Small intestine (tissue), 7 donors: ENCODE results near the gene CEP104. TPM values are rescaled to one million over a fixed set of nuclear protein-coding genes. Genes with fewer than 3 reads are reported as not detected.

ENCODE experiments used
- DNase-seq, 2 donors: peaks; one replicate each; pipeline versions ENCODE4 v3.0.0 to v3.0.0-alpha.2; 2013
- FAIRE-seq: peaks from 2 replicates; lab custom pipeline; 2012; peaks lifted over from hg19 to GRCh38; lab: Jason Lieb, UNC
- H3K27ac ChIP-seq, 3 donors: one replicate each; pipeline ENCODE4 v1.5.1; 2013; ENCODE audit warnings: low read length in 2 of 3, mild to moderate bottlenecking in 2 of 3, control low read depth in 1 of 3, inconsistent platforms in 1 of 3, low read depth in 1 of 3, moderate library complexity in 1 of 3
- H3K27me3 ChIP-seq, 3 donors: one replicate each; pipeline ENCODE4 v1.6.1; 2013; ENCODE audit warnings: low read length in 3 of 3, inconsistent platforms in 1 of 3; ENCODE audit not compliant: control insufficient read depth in 3 of 3, insufficient read depth in 3 of 3
- H3K36me3 ChIP-seq, 3 donors: one replicate each; pipeline ENCODE4 v1.6.1; 2013; ENCODE audit warnings: low read length in 3 of 3, inconsistent platforms in 1 of 3, low read depth in 1 of 3, mild to moderate bottlenecking in 1 of 3, moderate library complexity in 1 of 3; ENCODE audit not compliant: control insufficient read depth in 3 of 3, insufficient read depth in 2 of 3
- H3K4me1 ChIP-seq, 3 donors: one replicate each; pipeline ENCODE4 v1.6.1; 2013; ENCODE audit warnings: low read length in 2 of 3, inconsistent platforms in 1 of 3, low read depth in 1 of 3, mild to moderate bottlenecking in 1 of 3, moderate library complexity in 1 of 3; ENCODE audit not compliant: control insufficient read depth in 3 of 3, insufficient read depth in 2 of 3
- H3K4me3 ChIP-seq, 3 donors: one replicate each; pipeline ENCODE4 v1.5.1; 2013; ENCODE audit warnings: low read length in 3 of 3, control low read depth in 1 of 3, inconsistent platforms in 1 of 3, low read depth in 1 of 3, mild to moderate bottlenecking in 1 of 3, moderate library complexity in 1 of 3
- H3K9me3 ChIP-seq, 2 donors: one replicate each; pipeline ENCODE4 v1.6.1; 2013; ENCODE audit warnings: low read depth in 1 of 2, low read length in 1 of 2; ENCODE audit not compliant: control insufficient read depth in 2 of 2, insufficient read depth in 1 of 2
- WGBS, 3 donors: extraction: QIAGEN DNeasy Blood & Tissue Kit; methylation state at CpG; one replicate each; pipeline ENCODE4 v1.1.7; 2013; 5-methylcytosine and 5-hydroxymethylcytosine counted together
- polyA plus RNA-seq, 4 donors: library from polyadenylated mRNA; stranded (reverse) in 3 of 4; unstranded in 1 of 4; fragments of 200-250 nt in 3 of 4; fragments of 120-200 nt in 1 of 4; gene quantifications; one replicate each; pipeline versions ENCODE4 v1.2.1 to v1.2.3, GENCODE V29; 2013
- donor health status: healthy with polysubstance abuse.
- donor health status: control.
- donor health status: control.
- donor health status: Bipolar disorder and iron deficiency.
- donor health status: healthy.

The CEP104 gene
- polyA plus RNA-seq, 4 donors = 8.7 to 26.4 (median 10.8) TPM

- Histone ChIP-seq H3K27me3 (no peaks in the 10 kb centered on the region), H3K9me3 (peaks cover 0 to under 1% of the 10 kb centered on the region in 2 donors), H3K36me3 (no peaks in the 10 kb centered on the region), H3K4me1 (peaks cover 0 to 2% (median 0%) of the 10 kb centered on the region in 3 donors), H3K4me3 (no peak overlapping the region), H3K27ac (no peak overlapping the region)
- DNase-seq (peak in 1 of 2 donors; percentile 65), FAIRE-seq (no peak)
- WGBS, 3 donors = 11 to 56% (median 45%) methylated on average over 16 of the region's 16 CpGs
These were observed 46.4 kb upstream of the CEP104 start for GRCh38 chr1:3903141-3904005.

DNA sequence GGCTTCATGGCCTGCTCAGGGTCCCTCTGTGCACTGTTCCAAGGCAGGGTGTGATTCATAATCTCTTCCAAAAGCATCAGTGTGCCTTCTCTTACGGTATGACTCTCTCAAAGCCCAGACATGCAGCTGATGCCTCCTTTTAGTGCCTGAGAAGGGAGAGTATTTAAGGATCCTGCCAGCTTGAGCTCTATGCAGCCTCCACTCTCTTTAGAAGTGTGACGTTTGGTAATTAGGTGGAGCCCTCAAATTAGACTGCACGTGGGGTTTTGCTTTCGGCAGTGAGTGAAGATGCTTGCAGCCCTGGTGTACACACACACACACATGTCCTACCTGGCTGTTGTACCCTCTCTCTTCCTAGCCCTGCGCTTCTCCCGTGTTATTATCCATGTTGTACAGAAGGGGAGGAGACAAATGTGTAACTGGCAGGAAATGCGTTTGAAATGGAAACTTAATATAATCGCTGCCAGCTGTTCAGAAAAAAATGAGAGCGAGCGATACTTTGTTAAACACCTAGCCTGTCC is 45.6 kb upstream of the CEP104 start:
- Histone ChIP-seq H3K36me3 (no peaks in the 10 kb centered on the region), H3K9me3 (peaks cover 0 to 8% of the 10 kb centered on the region in 2 donors), H3K27ac (no peak overlapping the region), H3K4me1 (peaks cover 0 to 2% (median 0%) of the 10 kb centered on the region in 3 donors), H3K4me3 (no peak overlapping the region), H3K27me3 (no peaks in the 10 kb centered on the region)
- WGBS, 3 donors = 21 to 57% (median 32%) methylated on average over 10 of the region's 10 CpGs
- FAIRE-seq (no peak), DNase-seq (peak in 1 of 2 donors; percentile 18)

GRCh38 chr1:3902111-3902511 is 45.1 kb upstream of the CEP104 start:
- Histone ChIP-seq H3K36me3 (no peaks in the 10 kb centered on the region), H3K27ac (no peak overlapping the region), H3K27me3 (no peaks in the 10 kb centered on the region), H3K4me3 (no peak overlapping the region), H3K9me3 (peaks cover 0 to 9% of the 10 kb centered on the region in 2 donors), H3K4me1 (peaks cover 0 to 2% (median 0%) of the 10 kb centered on the region in 3 donors)
- DNase-seq = no peak
- WGBS, 3 donors = 79 to 89% (median 88%) methylated on average over 15 of the region's 15 CpGs
- FAIRE-seq = no peak

DNA sequence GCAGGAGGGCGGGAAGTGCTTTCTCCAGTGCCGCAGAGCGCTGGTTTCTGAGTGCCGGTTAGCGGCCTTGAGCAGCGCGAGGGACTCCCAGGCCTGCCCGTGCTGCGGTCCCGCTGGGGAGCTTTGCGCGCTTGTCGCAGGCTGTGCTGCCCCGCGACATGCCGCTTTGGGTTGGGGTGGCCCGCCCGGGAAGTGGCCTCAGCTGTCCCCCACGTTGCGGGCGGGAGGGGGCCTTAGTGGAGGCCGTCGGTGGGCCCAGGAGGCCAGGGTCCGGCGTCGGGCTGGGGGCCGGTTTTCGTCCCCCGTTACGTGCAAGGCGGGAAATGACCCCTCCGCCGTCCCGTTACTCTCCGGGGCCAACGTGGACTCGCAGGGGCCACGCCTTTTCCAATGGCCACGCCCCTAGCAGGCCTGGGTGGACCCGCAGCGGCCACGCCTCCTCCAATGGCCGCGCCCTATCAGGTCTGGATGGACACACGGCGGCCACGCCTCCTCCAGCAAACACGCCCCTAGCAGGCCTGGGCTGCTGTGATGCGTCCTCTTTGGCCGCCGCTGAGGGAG is 44.0 kb upstream of the CEP104 start:
- DNase-seq (peak; percentile 98 to 99), FAIRE-seq (peak; percentile 10)
- peak overlapping the region; percentile 70 to 94 (median 87) for H3K4me3 ChIP-seq
- WGBS, 3 donors = 0 to 1% (median 0%) methylated on average over 45 to 51 of the region's 51 CpGs
- H3K4me1 ChIP-seq = peaks cover 0 to 2% (median 0%) of the 10 kb centered on the region in 3 donors
- peaks cover 0 to 9% of the 10 kb centered on the region in 2 donors for H3K9me3 ChIP-seq
- peaks cover 0 to 3% (median 0%) of the 10 kb centered on the region in 3 donors for H3K36me3 ChIP-seq
- H3K27me3 ChIP-seq = no peaks in the 10 kb centered on the region
- peak overlapping the region; percentile 85 to 97 (median 95) for H3K27ac ChIP-seq

DNA sequence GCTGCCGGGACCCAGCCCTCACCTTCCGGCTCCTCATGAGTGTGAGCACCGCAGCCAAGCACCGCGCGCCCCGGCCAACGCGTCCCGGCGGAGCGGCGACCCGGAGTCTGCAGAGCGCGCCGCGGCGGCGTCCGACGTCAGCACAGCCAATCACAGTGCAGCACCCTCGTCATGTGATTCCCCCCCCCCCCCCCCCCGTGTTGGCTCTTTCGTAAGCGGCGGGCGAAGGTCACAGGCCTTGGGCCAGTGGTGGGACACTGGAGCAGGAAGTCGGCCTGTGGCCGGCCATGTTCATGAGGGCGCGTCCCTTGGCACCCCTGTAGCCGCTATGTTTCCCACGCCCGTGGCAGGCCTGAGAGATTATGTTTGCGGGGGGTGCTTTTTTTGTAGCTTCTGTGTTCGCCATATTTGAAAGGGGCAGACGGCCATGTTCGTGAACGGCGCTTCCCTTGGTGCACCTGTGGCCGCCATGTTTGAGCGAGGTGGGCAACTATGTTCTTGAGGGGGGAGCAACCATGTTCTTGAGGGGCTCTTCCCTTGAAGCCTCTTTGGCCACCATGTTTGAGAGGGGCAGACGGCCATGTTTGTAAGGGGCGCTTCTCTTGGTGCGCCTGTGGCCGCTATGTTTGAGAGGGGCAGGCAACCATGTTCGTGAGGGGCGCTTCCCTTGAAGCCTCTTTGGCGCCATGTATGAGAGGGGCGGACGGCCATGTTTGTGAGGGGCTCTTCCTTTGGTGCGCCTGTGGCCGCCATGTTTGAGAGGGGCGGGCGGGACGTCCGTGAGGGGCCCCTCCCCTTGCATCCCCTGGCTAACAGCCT is 43.3 kb upstream of the CEP104 start, which contains the start of gene C1orf174:
Gene C1orf174, minus strand, starts transcription at position 123 of the 819 bp plus-strand sequence. Its CDS starts 86 bp downstream, at position 37.
- peak; percentile 95 to 99 for DNase-seq
- WGBS, 3 donors = 0 to 1% (median 1%) methylated on average over 48 to 58 of the region's 58 CpGs
- Histone ChIP-seq H3K36me3 (peaks cover 0 to 8% (median 3%) of the 10 kb centered on the region in 3 donors), H3K27ac (peak within 1 kb of the TSS; percentile 90 to 97 (median 95)), H3K4me3 (peak within 1 kb of the TSS; percentile 70 to 94 (median 87)), H3K27me3 (no peaks in the 10 kb centered on the region), H3K4me1 (peaks cover 0 to 2% (median 0%) of the 10 kb centered on the region in 3 donors), H3K9me3 (peaks cover 0 to 9% of the 10 kb centered on the region in 2 donors)
- FAIRE-seq = no peak

- peaks cover 0 to 2% (median 0%) of the 10 kb centered on the region in 3 donors for H3K4me1 ChIP-seq
- H3K27ac ChIP-seq = peak overlapping the region; percentile 90 to 97 (median 95)
- H3K36me3 ChIP-seq = peaks cover 0 to 14% (median 3%) of the 10 kb centered on the region in 3 donors
- 0 to 1% (median 1%) methylated on average over 23 to 26 of the region's 26 CpGs for WGBS, 3 donors
- H3K4me3 ChIP-seq = peak overlapping the region; percentile 70 to 94 (median 87)
- no peaks in the 10 kb centered on the region for H3K27me3 ChIP-seq
- no peak for DNase-seq
- peaks cover 0 to 9% of the 10 kb centered on the region in 2 donors for H3K9me3 ChIP-seq
- FAIRE-seq = no peak
These were observed 42.7 kb upstream of the CEP104 start for GRCh38 chr1:3899754-3900149.

GRCh38 chr1:3898994-3899753 is 42.2 kb upstream of the CEP104 start:
- Histone ChIP-seq H3K36me3 (peaks cover 0 to 14% (median 3%) of the 10 kb centered on the region in 3 donors), H3K27me3 (no peaks in the 10 kb centered on the region), H3K27ac (peak overlapping the region; percentile 90 to 97 (median 95)), H3K4me3 (peak overlapping the region; percentile 70 to 94 (median 87)), H3K9me3 (peaks cover 0 to 9% of the 10 kb centered on the region in 2 donors), H3K4me1 (peaks cover 0 to 2% (median 0%) of the 10 kb centered on the region in 3 donors)
- DNase-seq (peak in 1 of 2 donors; percentile 21), FAIRE-seq (no peak)
- WGBS, 3 donors = 39 to 55% (median 51%) methylated on average over 10 of the region's 10 CpGs
